Measurements from ENCODE around the gene GSK3B.

GRCh38 chr3:120081719-120082118, 12.5 kb downstream of the GSK3B start:
- TF ChIP-seq CTCF (IDR thresholded peaks at IDR 0.05) (no peak), EZH2 (IDR thresholded peaks at IDR 0.05; ENCODE audit: borderline replicate concordance, insufficient read depth, low read depth, low read length, poor library complexity, severe bottlenecking) (no peak)

Data from B cell (primary cell).